OCI-LY3 (cell line): Measurements from ENCODE around the gene CCL7.

ENCODE experiments used
- H2AFZ ChIP-seq: fragments of 200-600, 300-600 bp; shearing (Covaris generic); 2 replicates; pipeline ENCODE4 v1.6.0; 2014; ENCODE audit warnings: antibody characterized with exemption, low read depth, low read length
- H3K27ac ChIP-seq: fragments of 200-600, 300-600 bp; sonication (generic); 2 replicates; pipeline ENCODE4 v1.5.1; 2014; ENCODE audit warnings: mild to moderate bottlenecking, low read length, moderate library complexity, mixed read lengths
- H3K27me3 ChIP-seq: fragments of 200-600, 300-600 bp; sonication (generic); 2 replicates; pipeline ENCODE4 v1.6.1; 2014; ENCODE audit warnings: low read depth, low read length, mixed read lengths
- H3K36me3 ChIP-seq: fragments of 200-600, 300-600 bp; sonication (generic); replicated peaks from 2 replicates; pipeline ENCODE3; 2014; ENCODE audit warnings: low read depth, low read length, mixed read lengths
- H3K4me1 ChIP-seq: fragments of 300-600, 200-600 bp; sonication (generic); 2 replicates; pipeline ENCODE4 v1.6.1; 2014; ENCODE audit warnings: low read length, mixed read lengths
- H3K4me2 ChIP-seq: fragments of 200-600, 300-600 bp; sonication (generic); 2 replicates; pipeline ENCODE4 v1.6.1; 2014; ENCODE audit warnings: low read length, mixed read lengths
- H3K4me3 ChIP-seq: fragments of 300-600, 200-600 bp; sonication (generic); 2 replicates; pipeline ENCODE4 v1.5.1; 2014; ENCODE audit warnings: antibody characterized with exemption, mild to moderate bottlenecking, low read length, moderate library complexity
- H3K79me2 ChIP-seq: fragments of 300-600, 200-600 bp; shearing (Covaris generic); 2 replicates; pipeline ENCODE4 v1.6.1; 2014; ENCODE audit warnings: mild to moderate bottlenecking, low read length, mixed read lengths
- H3K9ac ChIP-seq: fragments of 300-600, 200-600 bp; shearing (Covaris generic); 2 replicates; pipeline ENCODE4 v1.6.0; 2014; ENCODE audit warnings: mild to moderate bottlenecking, low read length, moderate library complexity
- H3K9me3 ChIP-seq: fragments of 200-600, 300-600 bp; shearing (Covaris generic); 2 replicates; pipeline ENCODE4 v1.6.1; 2014; ENCODE audit warnings: low read length, mixed read lengths; ENCODE audit not compliant: insufficient read depth
- H4K20me1 ChIP-seq: fragments of 200-600, 300-600 bp; sonication (generic); 2 replicates; pipeline ENCODE4 v1.6.1; 2016; ENCODE audit warnings: low read length, mixed read lengths; ENCODE audit not compliant: insufficient read depth
- CTCF ChIP-seq: fragments of 200-600, 300-600 bp; sonication (generic); IDR thresholded peaks from 2 replicates; pipeline ENCODE4 v1.5.1; 2014; ENCODE audit warnings: antibody characterized with exemption, low read length, low read depth
- EZH2phosphoT487 ChIP-seq: fragments of 200-600 bp; shearing (Covaris generic); IDR thresholded peaks from 2 replicates; pipeline ENCODE4 v1.6.1; 2018; ENCODE audit warnings: antibody characterized with exemption, mixed run types, low read depth

The CCL7 gene

GRCh38 chr17:34285286-34285792 is 15.3 kb downstream of the CCL7 start, which contains the start of gene CCL11:
Gene CCL11, plus strand, starts transcription at chr17:34285742. Its CDS starts 67 bp downstream, at chr17:34285809.
- H3K4me1 ChIP-seq: no peaks in the 10 kb centered on the region
- no peak for TF ChIP-seq EZH2phosphoT487
- no peak for TF ChIP-seq CTCF
- no peak within 1 kb of the TSS for H3K4me2 ChIP-seq
- peaks cover 66% of the 10 kb centered on the region for H3K27me3 ChIP-seq
- no peaks in the 10 kb centered on the region for H4K20me1 ChIP-seq
- no peak within 1 kb of the TSS for H3K9ac ChIP-seq
- H3K27ac ChIP-seq: no peak within 1 kb of the TSS
- H2AFZ ChIP-seq: no peak within 1 kb of the TSS
- H3K36me3 ChIP-seq: no peaks in the 10 kb centered on the region
- H3K4me3 ChIP-seq: no peak within 1 kb of the TSS
- H3K79me2 ChIP-seq: no peaks in the 10 kb centered on the region
- no peaks in the 10 kb centered on the region for H3K9me3 ChIP-seq

GRCh38 chr17:34287875-34288274 is 17.9 kb downstream of the CCL7 start:
- H3K9ac ChIP-seq: no peak overlapping the region
- no peak overlapping the region for H3K4me2 ChIP-seq
- no peaks in the 10 kb centered on the region for H3K4me1 ChIP-seq
- no peaks in the 10 kb centered on the region for H3K9me3 ChIP-seq
- no peak for TF ChIP-seq EZH2phosphoT487
- TF ChIP-seq CTCF: no peak
- no peaks in the 10 kb centered on the region for H3K79me2 ChIP-seq
- H3K36me3 ChIP-seq: no peaks in the 10 kb centered on the region
- H3K4me3 ChIP-seq: no peak overlapping the region
- H4K20me1 ChIP-seq: no peaks in the 10 kb centered on the region
- H2AFZ ChIP-seq: no peak overlapping the region
- H3K27me3 ChIP-seq: peaks cover 76% of the 10 kb centered on the region
- H3K27ac ChIP-seq: no peak overlapping the region

- no peaks in the 10 kb centered on the region for H3K36me3 ChIP-seq
- no peak overlapping the region for H3K9ac ChIP-seq
Observed at GRCh38 chr17:34290586-34290985, 20.6 kb downstream of the CCL7 start.

More at GRCh38 chr17:34290586-34290985, 20.6 kb downstream of the CCL7 start:
- no peak for TF ChIP-seq EZH2phosphoT487
- no peak for TF ChIP-seq CTCF
- no peak overlapping the region for H3K4me3 ChIP-seq
- no peak overlapping the region for H3K27ac ChIP-seq
- H2AFZ ChIP-seq: no peak overlapping the region
- no peaks in the 10 kb centered on the region for H4K20me1 ChIP-seq
- no peaks in the 10 kb centered on the region for H3K9me3 ChIP-seq
- H3K4me2 ChIP-seq: no peak overlapping the region
- peaks cover 58% of the 10 kb centered on the region for H3K27me3 ChIP-seq
- H3K79me2 ChIP-seq: no peaks in the 10 kb centered on the region
- no peaks in the 10 kb centered on the region for H3K4me1 ChIP-seq
